A673 (cell line): Measurements from ENCODE around the gene PCGF2.

Source experiments
- EZH2 ChIP-seq: fragments of 200-600 bp; sonication (generic); IDR thresholded peaks from 2 replicates; pipeline ENCODE4 v1.6.1; 2017; ENCODE audit warnings: borderline replicate concordance, low read depth, mild to moderate bottlenecking, mixed read lengths, antibody characterized with exemption, low read length; ENCODE audit not compliant: poor library complexity, severe bottlenecking
- TF ChIP-seq, protein P1 (sequence below): fragments of 300-800, 200-600 bp; sonication (generic); conservative IDR thresholded peaks from 2 replicates; pipeline ENCODE4 v1.5.1; 2017; ENCODE audit warnings: low read depth, mild to moderate bottlenecking, antibody characterized with exemption, low read length, moderate library complexity, mixed read lengths

DNA sequence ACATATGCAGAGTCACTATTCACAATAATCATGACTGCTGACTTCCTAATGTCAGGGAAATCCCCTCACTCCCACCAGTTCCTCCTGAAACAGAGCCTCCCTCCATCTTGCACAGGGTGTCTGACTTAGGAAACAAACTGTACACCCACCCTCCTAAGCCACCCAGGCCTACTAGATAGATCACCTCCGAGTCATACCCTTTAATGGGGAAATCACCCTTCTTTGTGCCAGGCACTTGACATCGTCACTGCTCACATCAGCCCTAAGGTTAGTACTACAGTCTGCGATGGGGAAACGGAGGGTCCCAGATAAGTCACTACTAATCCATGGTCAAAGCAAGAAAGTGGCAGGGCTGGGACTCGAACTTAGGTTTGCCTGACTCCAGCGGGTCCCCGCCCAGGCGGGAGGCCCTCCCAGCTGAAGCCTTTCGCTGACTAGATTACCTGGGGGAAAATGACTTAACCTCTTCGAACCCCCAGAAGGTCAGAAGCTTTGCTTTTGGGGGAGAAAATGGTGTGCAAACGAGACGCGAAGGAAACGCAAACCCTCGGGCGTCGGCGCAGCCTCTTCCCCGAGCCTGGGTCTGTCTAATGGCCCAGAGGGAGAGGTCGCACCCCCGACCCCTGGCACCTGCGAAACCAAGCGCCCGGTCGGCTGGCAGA is 46.5 kb downstream of the PCGF2 start:
- TF ChIP-seq, protein P1, sequence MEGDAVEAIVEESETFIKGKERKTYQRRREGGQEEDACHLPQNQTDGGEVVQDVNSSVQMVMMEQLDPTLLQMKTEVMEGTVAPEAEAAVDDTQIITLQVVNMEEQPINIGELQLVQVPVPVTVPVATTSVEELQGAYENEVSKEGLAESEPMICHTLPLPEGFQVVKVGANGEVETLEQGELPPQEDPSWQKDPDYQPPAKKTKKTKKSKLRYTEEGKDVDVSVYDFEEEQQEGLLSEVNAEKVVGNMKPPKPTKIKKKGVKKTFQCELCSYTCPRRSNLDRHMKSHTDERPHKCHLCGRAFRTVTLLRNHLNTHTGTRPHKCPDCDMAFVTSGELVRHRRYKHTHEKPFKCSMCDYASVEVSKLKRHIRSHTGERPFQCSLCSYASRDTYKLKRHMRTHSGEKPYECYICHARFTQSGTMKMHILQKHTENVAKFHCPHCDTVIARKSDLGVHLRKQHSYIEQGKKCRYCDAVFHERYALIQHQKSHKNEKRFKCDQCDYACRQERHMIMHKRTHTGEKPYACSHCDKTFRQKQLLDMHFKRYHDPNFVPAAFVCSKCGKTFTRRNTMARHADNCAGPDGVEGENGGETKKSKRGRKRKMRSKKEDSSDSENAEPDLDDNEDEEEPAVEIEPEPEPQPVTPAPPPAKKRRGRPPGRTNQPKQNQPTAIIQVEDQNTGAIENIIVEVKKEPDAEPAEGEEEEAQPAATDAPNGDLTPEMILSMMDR = no peak
- no peak for TF ChIP-seq EZH2
